ENCODE measurements around the gene NUMA1.

DNA sequence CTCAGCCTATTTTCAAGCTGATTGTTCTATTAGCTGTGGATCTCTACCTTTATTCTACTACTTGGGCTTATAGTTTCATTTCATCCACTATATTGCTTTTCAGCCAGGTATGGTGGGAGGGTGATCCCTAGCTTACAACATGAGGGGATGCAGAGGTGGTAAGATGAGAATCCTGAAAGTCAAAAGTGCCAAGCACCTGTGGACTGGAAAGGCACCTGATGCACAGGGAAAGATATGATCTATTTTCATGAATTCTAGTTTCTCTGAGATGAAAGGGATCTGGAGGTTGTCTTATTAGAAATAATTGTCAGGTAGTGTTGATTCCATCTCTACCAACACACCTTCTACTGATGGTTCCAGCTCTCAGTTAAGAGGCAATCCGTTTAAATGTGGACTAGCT lies 103.3 kb downstream of the NUMA1 start:
- no peak for TF ChIP-seq STAT1 (IDR thresholded peaks at IDR 0.05; ENCODE audit: unreplicated experiment)
- TF ChIP-seq CTCF (conservative IDR thresholded peaks at IDR 0.05; ENCODE audit: low read depth in 2 of 2): no peak
- no peak for TF ChIP-seq CREB1 (CRISPR knock-in tag; IDR thresholded peaks at IDR 0.05; ENCODE audit: low read depth)
- TF ChIP-seq EZH2phosphoT487 (IDR thresholded peaks at IDR 0.05; ENCODE audit: unreplicated experiment): no peak
- TF ChIP-seq EZH2 (IDR thresholded peaks at IDR 0.05; ENCODE audit: low read depth, unreplicated experiment): no peak
- TF ChIP-seq POLR2AphosphoS5 (IDR thresholded peaks at IDR 0.05; ENCODE audit: low read depth): no peak
- TF ChIP-seq JUNB (IDR thresholded peaks at IDR 0.05; ENCODE audit: unreplicated experiment): no peak
- TF ChIP-seq REST (IDR thresholded peaks at IDR 0.05; ENCODE audit: unreplicated experiment): no peak
- no peak for TF ChIP-seq NANOG (IDR thresholded peaks at IDR 0.05; ENCODE audit: borderline replicate concordance)
- no peak for TF ChIP-seq ZNF331 (CRISPR knock-in tag; IDR thresholded peaks at IDR 0.05; ENCODE audit: low read depth)
- TF ChIP-seq, protein P1, sequence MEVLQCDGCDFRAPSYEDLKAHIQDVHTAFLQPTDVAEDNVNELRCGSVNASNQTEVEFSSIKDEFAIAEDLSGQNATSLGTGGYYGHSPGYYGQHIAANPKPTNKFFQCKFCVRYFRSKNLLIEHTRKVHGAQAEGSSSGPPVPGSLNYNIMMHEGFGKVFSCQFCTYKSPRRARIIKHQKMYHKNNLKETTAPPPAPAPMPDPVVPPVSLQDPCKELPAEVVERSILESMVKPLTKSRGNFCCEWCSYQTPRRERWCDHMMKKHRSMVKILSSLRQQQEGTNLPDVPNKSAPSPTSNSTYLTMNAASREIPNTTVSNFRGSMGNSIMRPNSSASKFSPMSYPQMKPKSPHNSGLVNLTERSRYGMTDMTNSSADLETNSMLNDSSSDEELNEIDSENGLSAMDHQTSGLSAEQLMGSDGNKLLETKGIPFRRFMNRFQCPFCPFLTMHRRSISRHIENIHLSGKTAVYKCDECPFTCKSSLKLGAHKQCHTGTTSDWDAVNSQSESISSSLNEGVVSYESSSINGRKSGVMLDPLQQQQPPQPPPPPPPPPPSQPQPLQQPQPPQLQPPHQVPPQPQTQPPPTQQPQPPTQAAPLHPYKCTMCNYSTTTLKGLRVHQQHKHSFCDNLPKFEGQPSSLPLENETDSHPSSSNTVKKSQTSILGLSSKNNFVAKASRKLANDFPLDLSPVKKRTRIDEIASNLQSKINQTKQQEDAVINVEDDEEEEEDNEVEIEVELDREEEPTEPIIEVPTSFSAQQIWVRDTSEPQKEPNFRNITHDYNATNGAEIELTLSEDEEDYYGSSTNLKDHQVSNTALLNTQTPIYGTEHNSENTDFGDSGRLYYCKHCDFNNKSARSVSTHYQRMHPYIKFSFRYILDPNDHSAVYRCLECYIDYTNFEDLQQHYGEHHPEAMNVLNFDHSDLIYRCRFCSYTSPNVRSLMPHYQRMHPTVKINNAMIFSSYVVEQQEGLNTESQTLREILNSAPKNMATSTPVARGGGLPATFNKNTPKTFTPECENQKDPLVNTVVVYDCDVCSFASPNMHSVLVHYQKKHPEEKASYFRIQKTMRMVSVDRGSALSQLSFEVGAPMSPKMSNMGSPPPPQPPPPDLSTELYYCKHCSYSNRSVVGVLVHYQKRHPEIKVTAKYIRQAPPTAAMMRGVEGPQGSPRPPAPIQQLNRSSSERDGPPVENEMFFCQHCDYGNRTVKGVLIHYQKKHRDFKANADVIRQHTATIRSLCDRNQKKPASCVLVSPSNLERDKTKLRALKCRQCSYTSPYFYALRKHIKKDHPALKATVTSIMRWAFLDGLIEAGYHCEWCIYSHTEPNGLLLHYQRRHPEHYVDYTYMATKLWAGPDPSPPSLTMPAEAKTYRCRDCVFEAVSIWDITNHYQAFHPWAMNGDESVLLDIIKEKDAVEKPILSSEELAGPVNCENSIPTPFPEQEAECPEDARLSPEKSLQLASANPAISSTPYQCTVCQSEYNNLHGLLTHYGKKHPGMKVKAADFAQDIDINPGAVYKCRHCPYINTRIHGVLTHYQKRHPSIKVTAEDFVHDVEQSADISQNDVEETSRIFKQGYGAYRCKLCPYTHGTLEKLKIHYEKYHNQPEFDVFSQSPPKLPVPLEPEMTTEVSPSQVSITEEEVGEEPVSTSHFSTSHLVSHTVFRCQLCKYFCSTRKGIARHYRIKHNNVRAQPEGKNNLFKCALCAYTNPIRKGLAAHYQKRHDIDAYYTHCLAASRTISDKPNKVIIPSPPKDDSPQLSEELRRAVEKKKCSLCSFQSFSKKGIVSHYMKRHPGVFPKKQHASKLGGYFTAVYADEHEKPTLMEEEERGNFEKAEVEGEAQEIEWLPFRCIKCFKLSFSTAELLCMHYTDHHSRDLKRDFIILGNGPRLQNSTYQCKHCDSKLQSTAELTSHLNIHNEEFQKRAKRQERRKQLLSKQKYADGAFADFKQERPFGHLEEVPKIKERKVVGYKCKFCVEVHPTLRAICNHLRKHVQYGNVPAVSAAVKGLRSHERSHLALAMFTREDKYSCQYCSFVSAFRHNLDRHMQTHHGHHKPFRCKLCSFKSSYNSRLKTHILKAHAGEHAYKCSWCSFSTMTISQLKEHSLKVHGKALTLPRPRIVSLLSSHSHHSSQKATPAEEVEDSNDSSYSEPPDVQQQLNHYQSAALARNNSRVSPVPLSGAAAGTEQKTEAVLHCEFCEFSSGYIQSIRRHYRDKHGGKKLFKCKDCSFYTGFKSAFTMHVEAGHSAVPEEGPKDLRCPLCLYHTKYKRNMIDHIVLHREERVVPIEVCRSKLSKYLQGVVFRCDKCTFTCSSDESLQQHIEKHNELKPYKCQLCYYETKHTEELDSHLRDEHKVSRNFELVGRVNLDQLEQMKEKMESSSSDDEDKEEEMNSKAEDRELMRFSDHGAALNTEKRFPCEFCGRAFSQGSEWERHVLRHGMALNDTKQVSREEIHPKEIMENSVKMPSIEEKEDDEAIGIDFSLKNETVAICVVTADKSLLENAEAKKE (CRISPR knock-in tag; IDR thresholded peaks at IDR 0.05): no peak
